Ovary (tissue), 9 donors: Measurements from ENCODE around the gene CD93. TPM values are rescaled to one million over a fixed set of nuclear protein-coding genes. Genes with fewer than 3 reads are reported as not detected.

Experiments used
- DNase-seq, 5 donors: peaks; one replicate each; pipeline ENCODE4 v3.0.0-alpha.2; 2019 to 2020
- H3K27ac ChIP-seq, 2 donors: fragments of 200-600 bp; one replicate each; pipeline versions ENCODE4 v1.5.1 to v1.8.0; 2019 to 2022
- H3K27me3 ChIP-seq: fragments of 200-600 bp; one replicate; pipeline ENCODE4 v1.8.0; 2022
- H3K36me3 ChIP-seq: fragments of 200-600 bp; sonication (generic); one replicate; pipeline ENCODE4 v1.5.1; 2019
- H3K4me1 ChIP-seq: one replicate; pipeline ENCODE4 v1.8.1; 2013; ENCODE audit warnings: mild to moderate bottlenecking, moderate library complexity; ENCODE audit not compliant: insufficient read depth
- H3K4me3 ChIP-seq: fragments of 200-600 bp; sonication (generic); one replicate; pipeline ENCODE4 v1.5.1; 2017
- H3K9me3 ChIP-seq, 2 donors: fragments of 200-600 bp in 1 of 2; sonication (generic) in 1 of 2; one replicate each; pipeline versions ENCODE4 v1.5.1 to v1.8.1; 2013 to 2019; ENCODE audit warnings: mild to moderate bottlenecking in 1 of 2, moderate library complexity in 1 of 2
- EP300 ChIP-seq: sonication (generic); formaldehyde crosslinking; IDR thresholded peaks from one replicate; pipeline ENCODE4 v1.6.1; 2017; ENCODE audit warnings: antibody characterized with exemption
- POLR2A ChIP-seq: fragments of 450-650 bp; IDR thresholded peaks from one replicate; pipeline ENCODE4 v1.6.1; 2017; ENCODE audit warnings: antibody characterized with exemption, mild to moderate bottlenecking, moderate library complexity
- WGBS, 3 donors: extraction: QIAGEN DNeasy Blood & Tissue Kit in 1 of 3; methylation state at CpG; one replicate each; pipeline versions ENCODE4 v1.1.5 to v1.1.7; 2013 to 2017; 5-methylcytosine and 5-hydroxymethylcytosine counted together
- intact Hi-C, 4 donors: fragments of 100-400 bp; cut with DNase I; formaldehyde crosslinking; loops; one replicate each; pipeline versions ENCODE4 v1.11.0 to v1.15.1; 2022 to 2023
- polyA plus RNA-seq, 2 donors: library from polyadenylated mRNA; stranded (reverse); fragments of 200-250 nt in 1 of 2; fragments of 350-450 nt in 1 of 2; fragmentation: Illumina TruSeq in 1 of 2; extraction: RNeasy Lipid Tissue Mini Kit (QIAGEN cat#74804) in 1 of 2; gene quantifications; one replicate each; pipeline ENCODE4 v1.2.3, GENCODE V29; 2013 to 2014
- total RNA-seq, 7 donors: library from RNA; depleted of rRNA in 2 of 7; stranded (reverse); fragments of >200 nt in 2 of 7; fragmentation: NEBNext Ultra II Directional in 3 of 7; extraction: Animal tissue kit (Norgen Biotek cat#: 25700) in 3 of 7; gene quantifications; one replicate each; pipeline versions ENCODE4 v1.1.0 to v1.2.4, GENCODE V29; 2016 to 2023
- TF ChIP-seq, protein P1 (sequence below), 3 donors: fragments of 450-650 bp in 2 of 3; fragments of 200-600 bp in 1 of 3; IDR thresholded peaks; one replicate each; pipeline versions ENCODE4 v1.5.1 to v1.8.0; 2016 to 2022; ENCODE audit warnings: antibody characterized with exemption in 3 of 3, mild to moderate bottlenecking in 1 of 3
- donor health status: DM: no; HTN: no; CAD: no; lungs with moderate emphysema.
- donor health status: DM: no; HTN: no; CAD: no.
- donor health status: Bipolar disorder and iron deficiency.
- donor health status: DM: yes; HTN: yes; CAD: no.
- donor health status: DM: no; HTN: no; CAD: no.
- donor health status: DM: yes; HTN: yes; CAD: no.

CD93 gene
- total and polyA plus RNA-seq, 9 donors, result 7.0 to 42.1 (median 18.3) TPM

DNA sequence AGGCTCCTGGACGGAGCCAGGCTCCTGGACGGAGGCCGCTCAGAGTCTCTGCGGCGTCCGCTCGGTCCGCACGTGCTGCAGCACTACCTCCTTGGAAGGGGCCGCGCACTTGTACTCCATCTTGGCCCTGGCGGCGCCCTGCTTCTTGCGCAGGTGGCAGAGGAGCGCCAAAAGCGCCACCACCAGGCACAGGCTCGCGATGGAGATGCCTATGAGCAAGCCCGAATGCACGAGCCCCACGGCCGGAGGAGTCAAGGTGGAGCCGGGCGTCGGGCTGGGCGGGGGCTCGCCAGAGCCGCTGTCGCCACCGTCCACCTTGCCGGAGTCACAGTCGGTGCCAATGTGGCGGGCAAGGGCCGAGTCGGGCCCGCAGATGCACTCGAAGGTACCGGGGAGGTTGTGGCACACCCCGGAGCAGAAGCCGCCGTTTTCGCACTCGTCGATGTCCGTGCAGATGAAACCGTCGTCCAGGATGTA, 38.3 kb downstream of the CD93 start:
- Histone ChIP-seq H3K27me3 (no peaks in the 10 kb centered on the region), H3K36me3 (no peaks in the 10 kb centered on the region), H3K9me3 (no peaks in the 10 kb centered on the region), H3K4me3 (peak overlapping the region; percentile 36), H3K4me1 (peaks cover 7% of the 10 kb centered on the region), H3K27ac (no peak overlapping the region)
- 16 to 31% (median 25%) methylated on average over 27 to 47 of the region's 47 CpGs for WGBS, 3 donors
- TF ChIP-seq EP300 (no peak), POLR2A (no peak)
- TF ChIP-seq, protein P1, sequence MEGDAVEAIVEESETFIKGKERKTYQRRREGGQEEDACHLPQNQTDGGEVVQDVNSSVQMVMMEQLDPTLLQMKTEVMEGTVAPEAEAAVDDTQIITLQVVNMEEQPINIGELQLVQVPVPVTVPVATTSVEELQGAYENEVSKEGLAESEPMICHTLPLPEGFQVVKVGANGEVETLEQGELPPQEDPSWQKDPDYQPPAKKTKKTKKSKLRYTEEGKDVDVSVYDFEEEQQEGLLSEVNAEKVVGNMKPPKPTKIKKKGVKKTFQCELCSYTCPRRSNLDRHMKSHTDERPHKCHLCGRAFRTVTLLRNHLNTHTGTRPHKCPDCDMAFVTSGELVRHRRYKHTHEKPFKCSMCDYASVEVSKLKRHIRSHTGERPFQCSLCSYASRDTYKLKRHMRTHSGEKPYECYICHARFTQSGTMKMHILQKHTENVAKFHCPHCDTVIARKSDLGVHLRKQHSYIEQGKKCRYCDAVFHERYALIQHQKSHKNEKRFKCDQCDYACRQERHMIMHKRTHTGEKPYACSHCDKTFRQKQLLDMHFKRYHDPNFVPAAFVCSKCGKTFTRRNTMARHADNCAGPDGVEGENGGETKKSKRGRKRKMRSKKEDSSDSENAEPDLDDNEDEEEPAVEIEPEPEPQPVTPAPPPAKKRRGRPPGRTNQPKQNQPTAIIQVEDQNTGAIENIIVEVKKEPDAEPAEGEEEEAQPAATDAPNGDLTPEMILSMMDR (IDR thresholded peaks at IDR 0.05), result no peak
- DNase-seq, result peak in 1 of 5 donors; percentile 39
- intact Hi-C loops, result loop anchor here in 2 of 4 donors (5.0 to 10.0 kb wide), 3 partner anchors 195 to 355 kb away; no protein-coding TSS in a partner anchor

DNA sequence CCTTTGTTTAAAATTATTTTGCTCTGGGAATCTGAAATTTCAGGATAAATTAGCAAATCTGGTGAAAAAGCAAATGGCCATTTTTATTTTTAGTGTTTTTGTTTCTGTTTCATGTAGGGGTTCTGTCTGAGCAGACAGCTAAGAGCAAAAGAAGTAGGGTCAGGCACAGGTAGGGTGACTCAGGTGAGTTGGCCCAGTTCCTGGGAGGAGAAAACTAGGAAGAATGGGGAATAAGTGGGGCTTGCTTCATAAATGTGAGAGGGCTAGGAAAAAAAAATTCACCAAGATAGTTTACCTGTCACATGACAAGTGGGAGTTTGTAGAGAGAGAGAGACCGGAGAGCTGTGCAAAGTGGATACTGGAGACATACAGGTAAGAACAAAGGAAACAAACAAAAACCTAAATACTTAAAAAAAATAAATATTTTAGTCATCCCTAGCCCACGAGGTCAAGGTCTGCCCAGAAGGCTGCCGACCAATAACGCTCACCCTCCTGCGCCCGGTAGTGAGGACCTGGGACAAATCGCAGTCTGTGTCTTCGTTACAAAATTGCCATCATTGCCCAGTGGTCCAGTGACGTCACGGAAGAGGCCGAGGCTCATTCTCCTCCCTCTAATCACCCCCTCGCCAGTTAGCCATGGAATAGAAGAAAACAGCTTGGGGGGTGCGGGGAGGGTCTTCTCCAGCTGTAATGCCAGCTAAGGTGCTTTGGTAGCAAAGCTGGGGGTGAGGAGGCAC, 39.0 kb downstream of the CD93 start:
- Histone ChIP-seq H3K36me3 (no peaks in the 10 kb centered on the region), H3K27me3 (no peaks in the 10 kb centered on the region), H3K4me1 (peaks cover 7% of the 10 kb centered on the region), H3K4me3 (peak overlapping the region; percentile 36), H3K9me3 (no peaks in the 10 kb centered on the region), H3K27ac (no peak overlapping the region)
- TF ChIP-seq POLR2A, result no peak
- TF ChIP-seq, protein P1 (IDR thresholded peaks at IDR 0.05), result no peak
- no peak for TF ChIP-seq EP300
- intact Hi-C loops, result loop anchor here in 2 of 4 donors (5.0 to 10.0 kb wide), 3 partner anchors 195 to 355 kb away; no protein-coding TSS in a partner anchor
- no peak for DNase-seq
- WGBS, 3 donors, result 52 to 61% (median 57%) methylated on average over 13 of the region's 13 CpGs

DNA sequence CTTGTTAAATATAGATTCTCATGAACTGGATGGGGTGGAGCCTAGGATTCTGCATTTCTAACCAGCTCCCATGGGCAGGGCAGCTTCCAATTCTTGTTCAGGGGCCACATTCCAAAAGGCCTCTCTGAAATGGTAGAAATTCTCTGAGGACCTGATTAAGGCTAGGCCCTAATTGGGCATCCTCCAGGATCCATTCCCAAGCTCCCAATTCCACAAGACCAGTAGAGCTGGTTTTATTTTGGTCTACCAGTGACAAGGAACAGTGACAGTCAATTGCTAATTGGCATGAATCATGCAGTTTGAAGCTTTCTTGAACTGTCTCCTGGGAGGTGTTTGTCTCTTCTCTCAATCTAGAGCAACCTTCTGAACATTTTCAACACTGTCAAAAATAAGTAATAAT, 39.7 kb downstream of the CD93 start:
- Histone ChIP-seq H3K27me3 (no peaks in the 10 kb centered on the region), H3K36me3 (no peaks in the 10 kb centered on the region), H3K9me3 (no peaks in the 10 kb centered on the region), H3K4me3 (no peak overlapping the region), H3K27ac (no peak overlapping the region), H3K4me1 (peaks cover 7% of the 10 kb centered on the region)
- no peak for DNase-seq
- no peak for TF ChIP-seq EP300
- TF ChIP-seq, protein P1 (IDR thresholded peaks at IDR 0.05), result no peak
- no peak for TF ChIP-seq POLR2A
- intact Hi-C loops, result loop anchor here in 2 of 4 donors (5.0 to 10.0 kb wide), 3 partner anchors 196 to 354 kb away; no protein-coding TSS in a partner anchor

DNA sequence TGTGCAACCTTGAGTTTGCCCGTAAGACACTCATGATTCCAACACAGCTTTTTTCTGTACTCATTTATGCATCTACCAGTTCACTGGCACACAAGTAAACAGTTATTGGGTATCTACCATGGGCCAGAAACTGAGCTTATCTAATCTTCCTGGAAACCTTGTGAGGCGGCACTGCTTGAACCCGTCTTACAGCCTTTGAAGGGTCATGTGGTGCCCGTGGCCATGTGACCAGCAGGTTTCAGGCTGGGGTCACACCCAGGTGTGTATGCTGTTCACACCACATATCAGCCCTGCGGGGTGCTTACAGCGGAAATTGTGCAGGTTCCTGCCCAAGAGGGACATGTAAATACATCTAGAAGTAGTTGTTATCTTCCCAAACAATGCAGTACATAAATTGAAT, 42.7 kb downstream of the CD93 start:
- H3K4me3 ChIP-seq, result no peak overlapping the region
- WGBS, 3 donors, result 83 to 92% (median 87%) methylated on average over 6 of the region's 6 CpGs
- H3K36me3 ChIP-seq, result no peaks in the 10 kb centered on the region
- no peaks in the 10 kb centered on the region for H3K9me3 ChIP-seq
- H3K27me3 ChIP-seq, result no peaks in the 10 kb centered on the region
- DNase-seq, result no peak
- H3K4me1 ChIP-seq, result peaks cover 5% of the 10 kb centered on the region
- TF ChIP-seq EP300 (no peak), POLR2A (no peak)
- TF ChIP-seq, protein P1 (IDR thresholded peaks at IDR 0.05), result no peak
- H3K27ac ChIP-seq, result no peak overlapping the region
- intact Hi-C loops, result loop anchor here in 1 of 4 donors (10.0 kb wide), 1 partner anchor 301 kb away; no protein-coding TSS in a partner anchor
